Measurements from ENCODE around the gene EHD3.

The EHD3 gene

GRCh38 chr2:31233741-31234682 lies at the start of gene EHD3:
TSS of gene EHD3 (plus strand) at chr2:31234152. CDS start at chr2:31234622, 470 bp downstream.
- peak; percentile 93 for DNase-seq

GRCh38 chr2:31187166-31187565 lies 46.8 kb upstream of the EHD3 start:
- DNase-seq = no peak

DNA sequence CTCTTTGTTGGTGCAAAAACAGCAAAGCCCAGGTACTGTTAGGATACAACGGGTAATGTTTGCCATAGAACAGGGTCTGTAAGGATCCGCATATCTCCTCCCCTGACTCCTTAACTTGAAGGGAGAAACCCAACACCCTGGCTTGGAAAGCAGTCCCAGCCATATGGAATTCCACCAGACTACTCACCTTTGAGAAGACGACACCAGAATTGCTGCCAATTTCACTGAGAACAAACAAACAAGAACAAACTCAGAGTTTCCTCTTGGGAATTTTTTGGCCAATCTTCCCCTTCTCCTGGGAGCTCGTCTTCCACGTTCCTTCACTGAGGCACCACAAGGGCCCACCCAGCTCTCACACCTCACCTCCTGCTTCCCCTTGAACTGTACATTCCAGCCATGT lies 45.8 kb upstream of the EHD3 start:
- no peak for DNase-seq

GRCh38 chr2:31189141-31189540 lies 44.8 kb upstream of the EHD3 start:
- no peak for DNase-seq

- DNase-seq = no peak
Observed at GRCh38 chr2:31190188-31190587, 43.8 kb upstream of the EHD3 start.

DNA sequence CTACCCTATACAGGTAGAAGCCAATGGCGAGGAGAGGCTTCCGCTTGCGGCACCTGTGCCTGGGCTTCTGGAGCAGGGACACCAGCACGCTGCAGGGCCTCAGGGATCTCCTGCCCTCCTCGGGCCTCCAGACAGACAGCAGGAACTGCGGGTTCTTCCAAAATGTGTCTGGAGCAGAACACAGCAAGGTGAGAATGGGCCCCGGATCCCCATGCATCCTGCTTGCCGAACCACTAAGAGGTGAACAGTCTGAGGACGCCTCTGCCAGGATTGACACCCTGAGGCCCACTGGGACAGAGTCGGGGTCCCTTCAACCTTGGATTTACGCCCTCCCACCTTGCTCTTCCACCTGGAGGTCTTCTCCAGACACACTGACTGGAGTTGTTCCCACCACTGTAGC lies 42.0 kb upstream of the EHD3 start:
- DNase-seq = no peak

- no peak for DNase-seq
Observed at GRCh38 chr2:31192396-31192795, 41.6 kb upstream of the EHD3 start.

GRCh38 chr2:31192851-31193392 lies 41.0 kb upstream of the EHD3 start:
- no peak for DNase-seq

- DNase-seq = no peak
Observed at GRCh38 chr2:31193806-31194205, 40.1 kb upstream of the EHD3 start.

- no peak for DNase-seq
Observed at GRCh38 chr2:31196622-31197021, 37.3 kb upstream of the EHD3 start.

DNA sequence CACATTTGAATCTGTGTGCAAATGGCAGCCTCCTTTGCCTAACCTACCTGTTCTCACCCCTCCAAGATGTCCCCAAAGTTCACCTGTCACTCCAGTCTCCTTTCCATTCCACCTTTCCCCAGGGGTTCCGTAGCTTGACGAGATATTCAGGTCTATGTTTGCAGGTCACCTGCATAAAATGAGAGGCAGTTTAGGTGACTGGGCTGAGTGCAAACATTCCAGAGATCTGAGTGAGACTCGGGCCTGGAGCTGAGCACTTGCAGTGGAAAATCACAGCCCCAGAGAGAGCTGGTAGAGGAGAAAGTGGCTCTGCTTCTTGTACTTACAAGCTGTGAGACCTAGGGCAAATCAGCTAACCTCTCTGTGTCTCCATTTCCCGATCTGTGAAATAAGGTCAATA lies 36.8 kb upstream of the EHD3 start:
- no peak for DNase-seq

DNA sequence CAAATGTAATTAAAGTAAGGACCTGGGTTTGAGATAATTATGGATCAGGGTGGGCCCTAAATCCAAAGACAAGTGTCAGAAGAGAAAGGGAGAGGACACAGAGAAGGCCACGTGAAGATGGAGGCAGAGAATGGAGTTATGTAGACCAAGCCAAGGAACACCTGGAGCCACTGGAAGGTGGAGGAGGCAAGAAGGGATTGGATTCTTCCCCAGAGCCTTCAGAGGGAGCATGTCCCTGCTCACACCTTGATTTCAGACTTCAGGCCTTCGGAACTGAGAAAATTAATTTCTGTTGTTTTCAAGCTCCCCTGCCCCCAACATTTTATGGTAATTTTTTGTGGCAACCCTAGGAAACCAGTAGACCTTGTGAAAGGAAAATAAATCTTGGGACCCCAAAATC lies 36.3 kb upstream of the EHD3 start:
- no peak for DNase-seq

- no peak for DNase-seq
Observed at GRCh38 chr2:31199206-31199605, 34.7 kb upstream of the EHD3 start.

- DNase-seq = no peak
Observed at GRCh38 chr2:31200972-31201371, 33.0 kb upstream of the EHD3 start.

GRCh38 chr2:31202041-31202440 lies 31.9 kb upstream of the EHD3 start:
- DNase-seq = no peak

- DNase-seq = no peak
Observed at GRCh38 chr2:31202833-31203232, 31.1 kb upstream of the EHD3 start.

- no peak for DNase-seq
Observed at GRCh38 chr2:31203916-31204315, 30.0 kb upstream of the EHD3 start.

DNA sequence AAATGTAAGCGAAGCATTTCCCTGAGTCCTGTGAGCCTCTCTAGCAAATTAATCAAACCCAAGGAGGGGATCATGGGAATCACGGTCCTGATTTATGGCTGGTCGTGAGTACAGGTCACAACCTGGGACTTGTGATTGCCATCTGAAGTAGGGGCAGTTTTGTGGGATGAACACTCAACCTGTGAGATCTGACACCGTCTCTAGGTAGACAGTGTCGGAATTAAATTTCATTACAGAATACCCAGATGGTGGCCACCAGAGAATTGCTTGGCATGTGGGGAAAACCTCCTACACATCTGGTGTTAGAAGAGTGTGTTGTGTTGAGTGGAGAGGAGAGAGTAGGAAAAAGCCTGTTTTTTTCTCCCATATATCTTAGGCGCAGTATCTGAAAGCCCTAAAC lies 29.2 kb upstream of the EHD3 start:
- DNase-seq = no peak

DNA sequence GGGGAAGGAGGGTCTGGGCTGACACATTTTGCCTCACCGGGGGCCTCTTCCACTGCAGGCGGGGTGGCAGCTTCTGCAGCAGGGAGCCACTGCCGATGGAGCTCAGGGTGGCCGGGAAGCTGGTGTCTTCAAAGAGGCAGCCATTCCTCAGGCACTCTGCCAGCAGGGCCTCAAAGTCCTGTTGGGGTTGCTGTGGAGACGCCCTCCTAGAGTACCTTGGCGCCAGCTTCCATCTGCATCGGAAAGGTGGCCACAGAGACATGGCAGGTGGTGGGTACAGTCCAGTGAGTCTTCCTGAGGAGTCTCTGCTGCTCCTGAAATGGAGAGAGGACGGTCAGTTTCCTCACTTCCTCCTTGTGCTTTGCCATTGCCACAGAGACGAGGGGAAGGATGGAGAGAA lies 28.8 kb upstream of the EHD3 start:
- no peak for DNase-seq

DNA sequence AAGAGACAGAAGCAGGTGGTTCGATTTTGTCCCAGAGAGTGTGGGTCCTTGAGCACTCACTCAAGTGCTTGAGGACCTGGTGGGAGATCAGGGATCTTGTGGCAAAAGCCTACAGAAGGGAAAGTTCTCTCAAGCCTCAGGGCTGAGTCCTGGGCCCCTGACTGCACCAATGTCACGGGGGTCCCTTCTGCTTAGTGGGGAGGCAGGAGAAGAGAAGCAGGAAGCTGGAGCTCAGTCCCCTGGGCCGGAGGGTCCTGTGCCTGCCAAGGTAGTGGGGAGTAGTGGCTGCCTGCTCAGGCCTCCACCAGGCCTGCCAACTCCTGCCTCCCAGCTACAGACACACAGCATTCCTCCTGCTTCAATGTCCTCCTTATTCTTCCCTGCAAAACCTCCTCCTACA lies 28.3 kb upstream of the EHD3 start:
- DNase-seq = no peak

DNA sequence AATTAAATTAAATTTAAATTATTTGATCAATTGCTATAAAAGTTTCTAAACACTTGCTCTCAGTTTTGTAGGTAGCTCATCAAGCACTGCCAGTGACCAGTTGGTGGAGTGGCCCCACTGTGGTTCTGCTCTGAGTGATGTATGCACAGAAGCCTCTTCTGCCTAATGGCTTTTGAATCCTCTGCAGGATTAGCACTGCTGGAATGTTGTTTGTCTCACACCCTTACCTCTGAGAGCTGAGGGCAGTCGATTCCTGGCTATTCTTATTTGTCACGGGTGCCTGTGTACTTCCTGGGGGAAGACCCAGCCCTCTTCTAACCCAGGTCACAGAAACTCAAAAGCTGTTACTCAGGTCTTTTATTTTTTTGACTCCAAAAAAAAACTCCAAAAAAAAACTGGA lies 26.2 kb upstream of the EHD3 start:
- no peak for DNase-seq

DNA sequence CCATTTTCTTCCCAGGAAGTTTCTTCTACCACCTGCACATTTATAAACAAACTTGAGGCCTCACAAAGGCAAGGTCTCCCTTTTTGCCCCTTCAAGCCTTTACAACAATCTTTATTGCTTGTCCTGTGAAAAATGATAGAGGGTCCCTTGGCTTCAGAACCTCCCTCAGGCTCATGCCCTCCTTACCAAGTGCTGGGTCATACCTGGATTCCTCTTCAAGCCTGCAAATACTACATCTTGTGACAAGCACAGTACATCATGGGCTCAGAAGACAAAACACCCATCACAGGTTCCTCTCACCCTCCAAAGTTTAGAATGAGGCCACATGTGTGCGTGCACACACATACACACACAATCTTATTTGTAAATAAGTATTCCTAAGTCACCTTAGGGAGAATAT lies 25.7 kb upstream of the EHD3 start:
- no peak for DNase-seq

DNA sequence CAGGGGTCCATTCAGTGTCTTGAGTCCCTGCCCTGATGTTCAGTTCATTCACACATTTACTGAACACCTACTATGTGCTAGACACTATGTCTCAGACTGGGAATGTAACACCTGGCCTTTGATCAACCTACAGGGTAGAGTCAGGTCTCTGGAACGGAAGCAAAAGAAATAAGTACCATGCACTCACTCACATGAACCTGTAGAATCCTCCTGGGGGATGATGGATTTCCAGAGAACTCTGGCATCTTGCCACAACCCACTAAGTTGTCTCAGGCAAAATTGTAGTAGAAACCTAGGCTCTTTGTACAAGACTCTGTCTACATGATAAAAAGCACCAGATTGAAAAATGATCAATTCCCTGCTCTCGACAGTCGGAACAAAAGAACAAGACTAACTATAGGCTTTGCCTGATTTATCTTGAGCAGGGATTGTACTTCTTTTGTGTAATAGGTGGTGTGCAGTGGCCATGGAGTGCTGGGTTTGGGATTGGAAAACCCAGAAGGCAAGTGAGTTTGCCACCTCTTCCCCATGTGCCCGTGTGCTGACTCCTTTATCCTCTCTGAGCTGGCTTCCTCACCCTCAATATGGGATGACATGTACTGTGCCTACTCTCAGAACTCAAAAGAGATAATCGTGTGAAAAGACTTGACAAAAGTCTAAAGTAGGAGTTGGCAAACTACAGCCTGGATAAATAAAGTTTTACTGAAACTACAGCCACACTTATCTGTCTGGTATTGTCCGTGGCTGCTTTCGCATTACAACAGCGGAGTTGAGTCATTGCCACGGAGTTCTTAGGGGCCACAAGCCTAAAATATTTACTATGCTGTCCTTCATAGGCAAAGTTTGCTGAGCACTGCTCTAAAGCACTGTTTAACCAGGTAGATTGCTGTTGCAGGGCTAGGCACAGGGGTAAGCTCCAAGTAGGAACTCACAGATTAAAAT lies 21.0 kb upstream of the EHD3 start:
- no peak for DNase-seq
